COLO668 (cell line): ENCODE data around the gene STX7.

ENCODE experiments used
- DNase-seq: peaks from one replicate; lab custom pipeline; 2025; ENCODE audit not compliant: unreplicated experiment; lab: John Stamatoyannopoulos, UW

STX7 gene

DNA sequence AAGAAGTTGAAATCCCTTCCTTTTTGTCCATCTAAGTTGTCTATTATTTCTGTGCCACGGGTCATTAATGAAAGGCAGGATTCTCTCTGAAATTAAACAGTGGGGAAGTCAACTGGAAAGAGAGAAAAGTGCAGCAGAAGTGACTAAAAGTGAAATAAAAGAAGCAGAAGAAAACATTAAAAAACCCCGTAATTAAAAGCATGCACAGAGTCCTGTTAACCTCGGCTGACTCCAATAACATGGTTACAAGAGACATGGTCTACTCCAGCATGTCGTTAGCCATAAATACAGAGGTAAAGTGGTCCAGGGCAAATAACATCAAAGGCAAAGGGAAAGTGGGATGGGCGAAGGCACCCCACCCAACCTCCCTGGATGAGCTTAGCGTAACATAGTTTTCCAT is 98.6 kb downstream of the STX7 start:
- no peak for DNase-seq

DNA sequence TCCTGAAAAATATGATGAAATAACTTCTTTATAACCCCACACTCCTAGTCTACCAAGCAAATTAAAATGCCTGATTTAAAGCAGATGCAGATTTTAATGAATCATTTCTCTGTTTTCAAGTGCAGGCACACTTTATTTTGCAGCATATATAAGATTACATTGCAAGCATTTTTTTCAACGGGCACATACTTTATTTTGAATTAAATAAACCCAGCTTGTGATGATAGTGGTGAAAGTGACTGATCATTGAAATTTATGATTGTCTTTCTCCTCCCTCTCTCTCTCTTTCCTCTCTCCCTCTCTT is 99.5 kb downstream of the STX7 start:
- DNase-seq = no peak

DNA sequence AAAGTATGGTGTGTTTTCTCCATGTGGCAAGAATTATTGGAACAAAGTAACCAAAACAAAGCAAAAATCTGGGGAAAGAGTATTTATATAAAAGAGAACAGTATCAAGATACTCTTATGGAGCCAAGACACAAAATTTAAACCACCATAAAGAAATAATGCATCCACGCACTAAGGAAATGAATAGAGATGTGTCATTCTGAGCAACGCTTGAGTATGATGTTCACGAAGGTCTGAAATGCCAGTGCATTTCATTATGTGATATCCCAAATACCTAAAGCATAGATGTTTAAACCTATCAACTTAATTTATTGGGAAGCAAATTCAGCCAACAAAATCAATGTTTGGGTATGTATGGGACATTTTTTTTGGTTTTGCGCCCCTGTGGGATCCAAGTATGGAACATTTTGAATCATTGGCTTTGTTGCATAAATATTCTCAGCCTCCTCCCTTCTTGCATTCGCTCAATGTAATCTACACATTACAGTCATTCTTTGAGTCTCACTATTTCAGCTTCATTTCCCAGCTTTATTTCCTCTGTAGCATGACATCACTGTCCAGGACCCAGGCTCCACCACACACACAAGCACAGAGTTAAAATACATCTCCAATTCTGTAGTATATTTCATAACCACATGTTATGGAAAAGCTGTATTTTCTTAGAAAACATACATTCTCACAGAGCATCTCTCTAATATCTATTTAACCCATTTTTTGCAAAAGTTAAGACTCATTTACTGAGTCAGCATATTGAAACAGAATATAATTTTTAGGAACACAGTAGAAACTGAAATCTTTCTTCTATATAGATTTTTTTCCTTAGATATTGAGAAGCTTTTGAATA is 100.0 kb downstream of the STX7 start:
- no peak for DNase-seq

DNA sequence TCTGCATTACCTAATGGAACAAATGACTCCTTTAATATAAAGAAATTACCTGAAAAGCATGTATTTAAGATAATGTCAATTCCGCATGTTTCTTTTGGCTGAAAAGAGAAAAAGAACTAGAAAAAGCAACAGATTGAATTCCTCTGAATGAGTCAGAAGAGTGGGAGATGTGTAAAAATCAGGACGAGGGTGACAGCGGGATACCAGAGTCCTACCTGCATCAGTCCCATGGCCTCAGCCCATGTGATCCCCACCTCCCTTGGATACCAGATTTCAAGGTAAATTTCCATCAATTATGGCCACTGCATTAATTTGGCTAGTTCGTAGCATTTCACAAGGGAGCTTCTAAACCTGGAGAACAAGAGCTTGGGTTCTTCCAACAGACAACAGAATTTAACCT is 101.6 kb downstream of the STX7 start:
- DNase-seq = no peak

DNA sequence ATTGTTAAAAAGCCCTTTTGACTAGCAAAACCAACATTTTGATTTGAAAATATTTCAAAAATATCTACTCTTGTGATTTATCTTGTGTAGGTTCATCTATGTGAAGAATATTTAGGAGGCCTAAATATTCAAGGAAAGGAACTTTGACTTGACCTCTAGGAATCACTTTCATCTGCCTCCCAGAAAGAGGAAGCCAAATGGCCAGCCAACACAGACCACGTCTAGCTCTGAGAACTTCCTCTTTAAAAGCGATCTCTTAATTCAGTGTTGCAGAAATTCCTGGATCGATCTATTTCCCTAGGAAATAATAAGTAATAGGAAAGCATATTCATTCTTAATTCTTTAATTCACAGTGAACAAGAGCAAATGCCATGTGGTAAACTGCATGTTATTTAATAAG is 102.1 kb downstream of the STX7 start:
- DNase-seq = no peak

DNA sequence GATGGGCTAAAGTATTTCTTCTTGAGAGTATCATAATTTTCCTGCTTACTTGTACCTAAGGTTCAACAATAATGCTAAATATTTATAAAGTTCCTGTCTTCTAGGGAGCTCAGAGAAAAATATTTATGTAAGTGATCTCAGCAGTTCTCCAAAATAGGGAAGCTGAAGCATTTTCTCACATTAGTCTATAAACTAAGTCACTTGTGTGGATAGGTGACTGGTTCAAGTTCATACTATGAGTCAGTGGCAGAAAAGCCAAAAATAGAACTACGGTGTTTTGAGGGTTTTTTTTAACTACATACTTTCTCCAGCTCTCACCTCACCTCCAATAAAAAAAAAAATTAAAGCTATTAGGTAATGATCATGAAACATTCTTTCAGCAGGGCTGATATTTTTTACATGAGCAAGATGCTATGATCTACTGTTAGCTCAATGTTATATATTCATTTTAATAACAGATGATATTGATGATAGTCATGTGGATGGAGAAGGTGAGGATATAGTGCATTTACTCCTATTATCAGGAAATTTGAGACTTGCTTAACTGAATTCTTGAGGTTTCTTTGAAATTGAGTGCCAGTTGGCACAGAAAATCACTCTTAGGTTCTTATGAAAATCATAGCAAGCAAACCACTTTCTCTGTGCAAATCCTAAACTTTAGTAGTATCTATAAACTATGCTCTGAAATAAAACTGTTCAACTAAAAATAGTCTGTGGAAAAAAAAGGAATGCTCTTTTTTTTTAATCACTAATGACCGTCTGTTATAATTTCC is 107.6 kb downstream of the STX7 start:
- no peak for DNase-seq

DNA sequence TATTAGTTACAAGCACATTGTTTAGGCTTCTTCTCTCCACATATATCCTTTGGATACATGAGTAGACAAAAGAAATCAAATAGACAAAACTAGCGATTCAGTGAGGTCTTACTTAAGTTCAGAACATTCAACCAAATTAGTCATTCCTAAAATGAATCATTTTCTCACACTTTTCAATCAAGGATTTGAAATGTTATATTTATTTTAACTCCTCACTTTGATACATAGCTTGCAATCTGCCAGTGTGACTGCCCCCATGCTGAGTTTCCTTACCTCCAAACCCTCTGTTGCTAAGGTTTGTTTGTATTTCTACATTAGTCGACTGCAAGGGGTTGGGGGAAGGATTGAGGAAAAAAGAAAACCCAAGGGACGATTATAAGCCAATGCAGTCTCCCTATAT is 108.2 kb downstream of the STX7 start:
- no peak for DNase-seq

DNA sequence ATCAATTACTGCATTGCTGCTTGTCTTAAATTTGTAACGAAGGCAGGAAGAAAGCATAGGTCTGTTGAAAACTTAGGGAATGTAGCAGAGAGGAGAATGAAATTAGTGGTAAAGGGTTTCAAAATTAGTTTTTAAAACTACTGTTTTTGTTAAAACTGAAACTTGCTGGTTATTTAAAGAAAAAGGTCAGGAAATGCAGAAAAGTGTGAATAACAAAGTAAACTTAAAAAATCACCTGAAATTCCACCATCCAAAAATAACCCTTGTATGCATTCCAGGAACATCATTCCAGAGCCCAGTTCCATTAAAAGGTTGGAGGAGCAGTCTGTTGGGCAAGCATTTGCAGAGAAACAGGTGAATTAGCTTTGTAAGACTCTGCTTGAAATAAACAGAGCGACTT is 108.6 kb downstream of the STX7 start:
- DNase-seq = no peak

DNA sequence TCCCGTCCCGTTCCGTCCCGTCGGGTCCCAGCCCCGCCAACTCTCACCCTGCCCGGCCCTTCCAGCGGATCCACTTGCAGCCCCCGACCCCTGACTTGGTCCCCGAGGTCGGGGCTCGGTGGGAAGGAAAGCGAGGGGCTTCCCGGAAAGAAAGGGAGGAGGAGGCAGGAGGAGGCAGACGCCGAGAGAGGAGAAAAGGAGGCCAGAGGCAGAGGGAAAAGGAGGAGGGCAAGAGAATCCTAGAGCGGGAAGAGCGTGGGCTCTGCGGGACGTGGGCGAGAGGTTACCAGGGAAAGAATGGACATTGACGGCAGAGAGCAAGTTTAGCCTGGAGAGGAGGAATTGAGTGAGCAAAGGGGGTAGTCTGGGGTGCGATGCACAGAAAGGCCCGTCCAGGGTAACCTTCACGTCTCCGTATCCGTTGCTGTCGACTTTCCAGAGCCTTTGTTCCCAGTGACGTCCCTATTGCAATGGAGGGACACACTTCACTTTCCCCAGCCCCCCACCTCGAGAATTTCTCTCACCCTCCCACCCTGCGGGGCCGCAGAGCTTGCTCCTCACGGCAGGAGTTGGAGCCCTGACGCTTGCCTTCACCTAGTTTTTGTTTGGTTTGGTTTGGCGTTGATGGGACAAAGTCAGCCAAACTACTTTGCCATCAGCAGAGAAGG is 111.2 kb downstream of the STX7 start:
- no peak for DNase-seq

DNA sequence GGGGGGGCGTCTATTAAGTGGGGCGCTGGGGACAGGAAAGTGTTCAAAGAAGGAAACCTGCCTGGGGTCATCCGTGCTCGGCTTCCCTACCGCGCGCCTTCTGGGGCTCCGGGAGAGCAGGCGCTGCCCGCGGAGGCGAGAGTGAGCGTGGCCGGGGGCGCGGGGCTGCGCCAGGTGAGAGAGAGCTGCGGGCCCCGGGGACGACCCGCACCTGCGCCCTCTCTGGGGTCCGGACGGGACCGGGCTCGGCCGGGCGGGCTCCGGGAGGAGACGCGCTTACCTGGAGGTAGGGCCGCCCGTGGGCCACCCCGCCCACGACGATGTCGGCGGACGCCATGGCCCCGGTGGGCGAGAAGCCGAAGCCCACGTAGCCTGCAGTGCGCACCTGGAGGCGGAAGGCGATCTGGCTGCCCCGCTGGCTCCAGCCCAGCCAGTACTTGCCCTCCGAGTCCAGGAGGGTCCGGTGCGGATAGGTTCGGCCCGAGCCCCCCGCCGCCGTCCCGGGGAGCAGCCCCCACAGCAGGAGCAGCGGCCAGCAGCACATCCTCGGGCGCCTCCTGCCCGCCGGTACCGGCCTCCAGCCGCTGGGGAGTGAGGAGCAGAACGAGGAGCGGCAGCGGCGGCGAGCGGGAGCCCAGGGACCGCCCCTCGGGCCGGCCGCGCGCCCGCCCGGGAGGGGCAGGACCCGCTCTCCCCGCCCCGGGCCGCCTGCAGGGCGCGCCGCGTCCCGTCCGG is 111.9 kb downstream of the STX7 start, which contains the start of gene MOXD1:
Gene MOXD1 (minus strand): TSS at position 593 of the 735 bp plus-strand sequence. CDS start 49 bp downstream, at position 544.
- DNase-seq = peak; percentile 47

DNA sequence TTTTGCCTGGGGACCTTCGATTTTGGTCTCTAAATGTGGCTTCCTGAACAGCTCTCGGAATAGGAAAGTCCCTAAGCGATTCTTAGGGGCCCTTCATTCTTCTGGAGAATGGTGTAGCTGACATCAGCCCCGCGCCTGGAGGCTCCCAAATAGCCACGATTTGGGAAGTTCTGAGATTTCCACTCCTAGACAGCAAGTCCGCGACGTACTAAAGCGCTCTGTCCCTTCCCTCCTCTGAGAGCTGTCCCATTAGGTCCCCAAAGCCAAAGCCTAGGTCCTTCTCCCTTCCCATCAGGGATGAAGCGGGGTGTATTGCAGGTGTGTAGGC is 112.4 kb downstream of the STX7 start:
- DNase-seq = no peak

DNA sequence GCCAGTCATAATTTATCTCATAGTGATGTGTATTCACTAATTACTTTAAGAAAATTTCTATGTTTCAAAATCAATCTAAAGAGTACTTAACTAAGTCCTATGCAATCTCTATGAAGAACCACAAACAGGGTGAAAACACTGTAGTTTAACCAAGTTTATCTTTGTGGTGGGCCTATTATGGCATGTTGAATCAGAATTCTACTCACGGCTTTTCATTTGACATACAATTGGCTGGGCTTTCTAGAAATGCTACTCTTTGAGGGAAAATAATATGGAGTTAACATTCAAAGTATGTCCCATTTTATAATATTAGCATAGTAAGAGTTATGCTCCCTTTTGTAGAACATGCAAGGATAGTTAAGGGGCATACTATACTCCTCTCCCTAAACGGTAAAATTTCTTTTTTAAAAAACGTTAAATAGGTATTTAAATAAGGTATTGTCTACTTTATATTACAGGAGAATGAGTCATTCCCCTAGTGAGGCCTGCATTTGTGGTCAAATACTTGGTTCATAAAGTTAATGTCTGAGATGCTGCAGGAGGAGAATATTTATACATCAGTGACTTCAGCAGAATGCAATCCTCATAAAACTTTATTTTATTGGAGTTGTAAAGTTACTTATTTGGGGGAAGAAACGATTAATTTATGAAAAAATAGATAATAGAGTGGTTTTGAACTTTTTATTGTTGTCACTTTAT is 113.4 kb downstream of the STX7 start:
- no peak for DNase-seq
